ENCODE measurements around the gene ASB15.

DNA sequence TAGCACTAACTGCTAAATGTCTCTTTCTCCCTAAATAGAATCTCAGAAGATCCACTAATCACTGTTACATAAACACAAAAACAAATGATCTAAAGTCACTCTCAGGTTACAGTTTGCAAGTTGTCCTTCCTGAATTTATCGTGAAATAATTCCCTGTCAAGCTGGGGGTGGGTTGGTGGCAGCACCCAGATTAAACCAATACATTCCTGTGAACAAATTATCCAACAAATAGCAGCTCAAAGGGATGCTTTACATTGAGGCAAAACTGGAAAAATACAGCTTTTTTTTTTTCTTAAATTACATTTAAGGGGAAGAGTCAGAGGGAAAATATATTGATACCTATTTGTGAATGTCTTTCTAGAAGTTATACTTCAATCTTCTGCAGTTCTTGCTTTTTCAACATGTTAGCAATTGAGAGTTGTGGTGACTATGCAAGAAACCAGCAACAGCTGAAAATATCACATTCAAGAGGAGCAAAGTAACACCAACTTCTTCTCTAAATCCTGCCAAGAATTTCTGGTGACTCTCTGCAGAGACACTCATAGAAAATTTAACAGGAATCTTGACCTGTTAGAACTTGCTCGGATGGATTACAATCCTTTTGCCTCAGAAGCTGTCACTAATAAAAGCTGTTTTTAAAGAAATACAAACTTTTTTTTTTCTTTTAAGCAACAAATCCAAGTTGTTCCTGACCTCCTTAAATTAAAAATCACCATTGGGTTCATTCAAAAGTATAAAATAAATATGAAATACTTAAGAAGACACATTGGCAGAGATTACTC is 73.0 kb downstream of the ASB15 start:
- no peak for TF ChIP-seq POLR2AphosphoS5 (IDR thresholded peaks at IDR 0.05)
- TF ChIP-seq CTCF (IDR thresholded peaks at IDR 0.05), result no peak
- TF ChIP-seq EP300 (IDR thresholded peaks at IDR 0.05), result no peak
- TF ChIP-seq POLR2A (IDR thresholded peaks at IDR 0.05), result no peak
